Activated CD4-positive, alpha-beta T cell treated with anti-CD3 and anti-CD28 coated beads, Interleukin-2, Interleukin-4, amounts not matched to agents 100 ng/mL and 50 ng/mL, durations not matched to agents 16 hours and 8 hours (primary cell): ENCODE data around the gene IDH3A.

ENCODE experiments used
- DNase-seq: peaks from one replicate; pipeline ENCODE4 v3.0.0-alpha.2; 2020; ENCODE audit warnings: low spot score

The IDH3A gene

GRCh38 chr15:78168608-78169007 lies 19.4 kb downstream of the IDH3A start:
- no peak for DNase-seq

GRCh38 chr15:78170848-78171773 lies 21.9 kb downstream of the IDH3A start:
- DNase-seq: no peak

GRCh38 chr15:78171864-78172472 lies 22.8 kb downstream of the IDH3A start:
- no peak for DNase-seq

GRCh38 chr15:78174401-78174800 lies 25.2 kb downstream of the IDH3A start:
- DNase-seq: no peak

- no peak for DNase-seq
Measured at GRCh38 chr15:78175330-78175729, 26.2 kb downstream of the IDH3A start.

GRCh38 chr15:78177447-78177873 lies 28.3 kb downstream of the IDH3A start:
- peak; percentile 48 for DNase-seq

- DNase-seq: no peak
Measured at GRCh38 chr15:78178064-78178463, 28.9 kb downstream of the IDH3A start.

- DNase-seq: no peak
Measured at GRCh38 chr15:78179286-78179840, 30.2 kb downstream of the IDH3A start.

GRCh38 chr15:78179906-78180305 lies 30.7 kb downstream of the IDH3A start:
- DNase-seq: no peak

- DNase-seq: no peak
Measured at GRCh38 chr15:78182336-78182700, 33.2 kb downstream of the IDH3A start.

- DNase-seq: no peak
Measured at GRCh38 chr15:78182821-78183220, 33.7 kb downstream of the IDH3A start.

GRCh38 chr15:78192826-78193594 lies 43.8 kb downstream of the IDH3A start:
- DNase-seq: no peak

GRCh38 chr15:78193731-78194567 lies 44.8 kb downstream of the IDH3A start:
- no peak for DNase-seq

- DNase-seq: no peak
Measured at GRCh38 chr15:78194568-78194925, 45.4 kb downstream of the IDH3A start.

GRCh38 chr15:78195735-78196201 lies 46.6 kb downstream of the IDH3A start:
- DNase-seq: peak; percentile 44

- DNase-seq: no peak
Measured at GRCh38 chr15:78197632-78198031, 48.5 kb downstream of the IDH3A start.

GRCh38 chr15:78200276-78200930 lies 51.2 kb downstream of the IDH3A start:
- DNase-seq: no peak

GRCh38 chr15:78201281-78202190 lies 52.4 kb downstream of the IDH3A start:
- no peak for DNase-seq

GRCh38 chr15:78203346-78204225 lies 54.4 kb downstream of the IDH3A start:
- DNase-seq: no peak
